ENCODE measurements around the gene ARHGAP33. TPM values are rescaled to one million over a fixed set of nuclear protein-coding genes. Genes with fewer than 3 reads are reported as not detected.

Gene ARHGAP33
- polyA plus RNA-seq, 1 donor from 2014 or later: 20.5 TPM

DNA sequence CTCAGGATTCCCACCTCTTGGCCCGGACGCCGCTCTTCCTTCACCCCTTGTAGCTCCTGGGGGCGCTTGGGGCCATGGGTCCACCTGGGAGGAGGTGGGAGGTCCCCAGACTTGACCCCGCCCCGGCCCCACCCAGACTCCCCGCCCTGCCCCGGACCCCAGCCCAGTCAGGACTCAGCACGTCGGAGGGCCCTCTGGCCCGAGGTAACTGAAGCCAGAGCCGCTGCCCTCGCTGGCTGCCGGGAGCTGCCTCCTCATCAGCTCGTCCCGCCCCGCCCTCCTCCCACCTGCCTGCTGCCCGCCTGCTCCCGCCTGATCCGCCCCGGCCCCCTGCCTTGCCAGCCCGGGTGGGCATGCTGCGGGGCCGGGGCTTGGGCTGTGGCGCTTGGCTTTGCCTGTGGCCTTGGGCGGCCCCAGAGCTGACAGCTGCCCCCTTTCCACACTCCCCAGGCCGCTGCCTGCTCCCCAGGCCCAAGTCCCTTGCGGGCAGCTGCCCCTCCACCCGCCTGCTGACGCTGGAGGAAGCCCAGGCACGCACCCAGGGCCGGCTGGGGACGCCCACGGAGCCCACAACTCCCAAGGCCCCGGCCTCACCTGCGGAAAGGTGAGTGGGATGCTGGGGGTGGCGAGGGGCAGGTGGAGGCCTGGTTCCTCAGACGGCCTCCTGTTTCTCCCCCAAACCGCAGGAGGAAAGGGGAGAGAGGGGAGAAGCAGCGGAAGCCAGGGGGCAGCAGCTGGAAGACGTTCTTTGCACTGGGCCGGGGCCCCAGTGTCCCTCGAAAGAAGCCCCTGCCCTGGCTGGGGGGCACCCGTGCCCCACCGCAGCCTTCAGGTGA is 9.4 kb downstream of the ARHGAP33 start:
- H3K9me2 ChIP-seq (ENCODE audit: insufficient read depth, low read length): no peaks in the 10 kb centered on the region
- H3K27me3 ChIP-seq (ENCODE audit: insufficient read depth, low read depth, low read length): no peaks in the 10 kb centered on the region
- no peaks in the 10 kb centered on the region for H3K9me3 ChIP-seq (ENCODE audit: low read length)
- no peak overlapping the region for H2AFZ ChIP-seq (ENCODE audit: low read depth, low read length)
- TF ChIP-seq EP300 (conservative IDR thresholded peaks at IDR 0.05; ENCODE audit: poor library complexity, severe bottlenecking) (no peak), MXI1 (conservative IDR thresholded peaks at IDR 0.05; ENCODE audit: poor library complexity, severe bottlenecking) (no peak), POLR2AphosphoS5 (IDR thresholded peaks at IDR 0.05) (no peak), TAF1 (IDR thresholded peaks at IDR 0.05; ENCODE audit: low read depth) (no peak)
- TF ChIP-seq, protein P1, sequence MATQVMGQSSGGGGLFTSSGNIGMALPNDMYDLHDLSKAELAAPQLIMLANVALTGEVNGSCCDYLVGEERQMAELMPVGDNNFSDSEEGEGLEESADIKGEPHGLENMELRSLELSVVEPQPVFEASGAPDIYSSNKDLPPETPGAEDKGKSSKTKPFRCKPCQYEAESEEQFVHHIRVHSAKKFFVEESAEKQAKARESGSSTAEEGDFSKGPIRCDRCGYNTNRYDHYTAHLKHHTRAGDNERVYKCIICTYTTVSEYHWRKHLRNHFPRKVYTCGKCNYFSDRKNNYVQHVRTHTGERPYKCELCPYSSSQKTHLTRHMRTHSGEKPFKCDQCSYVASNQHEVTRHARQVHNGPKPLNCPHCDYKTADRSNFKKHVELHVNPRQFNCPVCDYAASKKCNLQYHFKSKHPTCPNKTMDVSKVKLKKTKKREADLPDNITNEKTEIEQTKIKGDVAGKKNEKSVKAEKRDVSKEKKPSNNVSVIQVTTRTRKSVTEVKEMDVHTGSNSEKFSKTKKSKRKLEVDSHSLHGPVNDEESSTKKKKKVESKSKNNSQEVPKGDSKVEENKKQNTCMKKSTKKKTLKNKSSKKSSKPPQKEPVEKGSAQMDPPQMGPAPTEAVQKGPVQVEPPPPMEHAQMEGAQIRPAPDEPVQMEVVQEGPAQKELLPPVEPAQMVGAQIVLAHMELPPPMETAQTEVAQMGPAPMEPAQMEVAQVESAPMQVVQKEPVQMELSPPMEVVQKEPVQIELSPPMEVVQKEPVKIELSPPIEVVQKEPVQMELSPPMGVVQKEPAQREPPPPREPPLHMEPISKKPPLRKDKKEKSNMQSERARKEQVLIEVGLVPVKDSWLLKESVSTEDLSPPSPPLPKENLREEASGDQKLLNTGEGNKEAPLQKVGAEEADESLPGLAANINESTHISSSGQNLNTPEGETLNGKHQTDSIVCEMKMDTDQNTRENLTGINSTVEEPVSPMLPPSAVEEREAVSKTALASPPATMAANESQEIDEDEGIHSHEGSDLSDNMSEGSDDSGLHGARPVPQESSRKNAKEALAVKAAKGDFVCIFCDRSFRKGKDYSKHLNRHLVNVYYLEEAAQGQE (IDR thresholded peaks at IDR 0.05; ENCODE audit: borderline replicate concordance): no peak
- TF ChIP-seq, protein P2, sequence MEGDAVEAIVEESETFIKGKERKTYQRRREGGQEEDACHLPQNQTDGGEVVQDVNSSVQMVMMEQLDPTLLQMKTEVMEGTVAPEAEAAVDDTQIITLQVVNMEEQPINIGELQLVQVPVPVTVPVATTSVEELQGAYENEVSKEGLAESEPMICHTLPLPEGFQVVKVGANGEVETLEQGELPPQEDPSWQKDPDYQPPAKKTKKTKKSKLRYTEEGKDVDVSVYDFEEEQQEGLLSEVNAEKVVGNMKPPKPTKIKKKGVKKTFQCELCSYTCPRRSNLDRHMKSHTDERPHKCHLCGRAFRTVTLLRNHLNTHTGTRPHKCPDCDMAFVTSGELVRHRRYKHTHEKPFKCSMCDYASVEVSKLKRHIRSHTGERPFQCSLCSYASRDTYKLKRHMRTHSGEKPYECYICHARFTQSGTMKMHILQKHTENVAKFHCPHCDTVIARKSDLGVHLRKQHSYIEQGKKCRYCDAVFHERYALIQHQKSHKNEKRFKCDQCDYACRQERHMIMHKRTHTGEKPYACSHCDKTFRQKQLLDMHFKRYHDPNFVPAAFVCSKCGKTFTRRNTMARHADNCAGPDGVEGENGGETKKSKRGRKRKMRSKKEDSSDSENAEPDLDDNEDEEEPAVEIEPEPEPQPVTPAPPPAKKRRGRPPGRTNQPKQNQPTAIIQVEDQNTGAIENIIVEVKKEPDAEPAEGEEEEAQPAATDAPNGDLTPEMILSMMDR (IDR thresholded peaks at IDR 0.05; ENCODE audit: poor library complexity, severe bottlenecking): no peak
- no peak overlapping the region for H3K27ac ChIP-seq (ENCODE audit: low read length)
- no peak overlapping the region for H3K4me3 ChIP-seq (ENCODE audit: low read length)
- no peaks in the 10 kb centered on the region for H4K20me1 ChIP-seq (ENCODE audit: insufficient read depth)
- H3F3A ChIP-seq (ENCODE audit: insufficient read depth, low read length, poor library complexity, severe bottlenecking): no peaks in the 10 kb centered on the region
- no peaks in the 10 kb centered on the region for H3K36me3 ChIP-seq (ENCODE audit: insufficient read depth, low read length)
- no peak overlapping the region for H3K4me2 ChIP-seq (ENCODE audit: low read length)
- H3K9ac ChIP-seq (ENCODE audit: low read length): no peak overlapping the region
- H3K79me2 ChIP-seq (replicated peaks; ENCODE audit: insufficient read depth, low read length): no peaks in the 10 kb centered on the region

DNA sequence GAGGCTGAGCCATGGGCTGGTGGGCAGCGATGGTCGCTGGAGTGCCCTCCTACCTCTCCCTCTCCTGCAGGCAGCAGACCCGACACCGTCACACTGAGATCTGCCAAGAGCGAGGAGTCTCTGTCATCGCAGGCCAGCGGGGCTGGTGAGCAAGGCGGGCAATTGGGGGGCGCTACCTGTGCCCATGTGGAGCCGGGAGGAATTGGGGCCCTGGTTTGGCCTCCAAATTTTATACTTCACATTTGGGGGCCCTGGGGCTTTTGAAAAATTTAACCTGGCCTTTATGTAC is 9.9 kb downstream of the ARHGAP33 start:
- Histone ChIP-seq H3K27me3 (ENCODE audit: insufficient read depth, low read depth, low read length) (no peaks in the 10 kb centered on the region), H3F3A (ENCODE audit: insufficient read depth, low read length, poor library complexity, severe bottlenecking) (no peaks in the 10 kb centered on the region), H3K27ac (ENCODE audit: low read length) (no peak overlapping the region), H3K9ac (ENCODE audit: low read length) (no peak overlapping the region), H3K36me3 (ENCODE audit: insufficient read depth, low read length) (no peaks in the 10 kb centered on the region), H4K20me1 (ENCODE audit: insufficient read depth) (no peaks in the 10 kb centered on the region), H3K4me3 (ENCODE audit: low read length) (no peak overlapping the region), H3K9me2 (ENCODE audit: insufficient read depth, low read length) (no peaks in the 10 kb centered on the region), H3K4me2 (ENCODE audit: low read length) (no peak overlapping the region), H3K79me2 (replicated peaks; ENCODE audit: insufficient read depth, low read length) (no peaks in the 10 kb centered on the region), H3K9me3 (ENCODE audit: low read length) (no peaks in the 10 kb centered on the region), H2AFZ (ENCODE audit: low read depth, low read length) (no peak overlapping the region)
- no peak for TF ChIP-seq MXI1 (conservative IDR thresholded peaks at IDR 0.05; ENCODE audit: poor library complexity, severe bottlenecking)
- TF ChIP-seq, protein P2 (IDR thresholded peaks at IDR 0.05; ENCODE audit: poor library complexity, severe bottlenecking): no peak
- no peak for TF ChIP-seq RAD21 (conservative IDR thresholded peaks at IDR 0.05)
- no peak for TF ChIP-seq EP300 (conservative IDR thresholded peaks at IDR 0.05; ENCODE audit: poor library complexity, severe bottlenecking)
